ENCODE data around the gene MPV17L. TPM values are rescaled to one million over a fixed set of nuclear protein-coding genes. Genes with fewer than 3 reads are reported as not detected.

MPV17L gene
- total RNA-seq, 1 donor from 2014 or later = 7.0 TPM

DNA sequence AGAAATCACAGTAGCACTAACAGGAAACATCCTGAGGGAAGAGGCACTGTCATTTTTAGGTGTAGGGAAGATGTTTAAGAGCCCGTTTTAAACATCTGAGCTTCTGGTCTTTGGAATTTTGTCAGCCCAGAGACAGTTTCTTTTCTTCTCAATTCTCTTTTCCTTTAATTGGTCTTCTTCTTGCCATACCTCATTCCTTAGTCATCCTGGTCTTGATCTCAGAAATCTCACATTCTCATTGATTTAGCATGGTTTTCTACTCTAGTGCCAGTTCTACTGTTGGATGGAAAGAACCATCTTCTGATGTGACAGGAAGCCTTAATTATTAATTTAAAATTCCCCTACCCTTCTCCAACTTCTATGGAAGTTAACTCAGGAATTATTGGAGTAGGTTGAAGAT, 64.2 kb downstream of the MPV17L start:
- Histone ChIP-seq H3K27ac (replicated peaks) (no peak overlapping the region), H3K27me3 (ENCODE audit: low read depth) (no peaks in the 10 kb centered on the region), H3K9me3 (replicated peaks) (no peaks in the 10 kb centered on the region), H3K4me3 (no peak overlapping the region), H3K36me3 (no peaks in the 10 kb centered on the region), H3K4me1 (no peaks in the 10 kb centered on the region)
- no peak for TF ChIP-seq CTCF (IDR thresholded peaks at IDR 0.05; ENCODE audit: borderline replicate concordance)
- intact Hi-C loops (cut with micrococcal nuclease) = no loop called here
- no peak for DNase-seq

DNA sequence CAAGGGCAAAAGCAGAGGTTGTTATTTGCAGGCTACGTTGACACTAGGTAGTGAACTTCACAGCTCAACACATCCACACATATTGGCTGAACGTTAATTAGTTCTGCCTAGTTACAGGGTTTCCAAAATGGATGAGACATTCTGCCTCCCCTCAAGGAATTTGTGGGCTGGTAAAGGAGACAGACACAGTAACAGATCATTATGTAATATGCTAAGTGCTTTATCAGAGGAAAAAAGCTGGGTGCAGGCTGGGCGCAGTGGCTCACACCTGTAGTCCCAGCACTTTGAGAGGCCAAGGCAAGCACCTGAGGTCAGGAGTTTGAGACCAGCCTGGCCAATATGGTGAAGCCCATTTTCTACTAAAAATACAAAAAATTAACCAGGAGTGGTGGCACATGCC, 65.0 kb downstream of the MPV17L start:
- intact Hi-C loops (cut with micrococcal nuclease) = no loop called here
- Histone ChIP-seq H3K4me3 (no peak overlapping the region), H3K9me3 (replicated peaks) (no peaks in the 10 kb centered on the region), H3K4me1 (no peaks in the 10 kb centered on the region), H3K36me3 (no peaks in the 10 kb centered on the region), H3K27me3 (ENCODE audit: low read depth) (no peaks in the 10 kb centered on the region), H3K27ac (replicated peaks) (no peak overlapping the region)
- no peak for DNase-seq
- no peak for TF ChIP-seq CTCF (IDR thresholded peaks at IDR 0.05; ENCODE audit: borderline replicate concordance)

DNA sequence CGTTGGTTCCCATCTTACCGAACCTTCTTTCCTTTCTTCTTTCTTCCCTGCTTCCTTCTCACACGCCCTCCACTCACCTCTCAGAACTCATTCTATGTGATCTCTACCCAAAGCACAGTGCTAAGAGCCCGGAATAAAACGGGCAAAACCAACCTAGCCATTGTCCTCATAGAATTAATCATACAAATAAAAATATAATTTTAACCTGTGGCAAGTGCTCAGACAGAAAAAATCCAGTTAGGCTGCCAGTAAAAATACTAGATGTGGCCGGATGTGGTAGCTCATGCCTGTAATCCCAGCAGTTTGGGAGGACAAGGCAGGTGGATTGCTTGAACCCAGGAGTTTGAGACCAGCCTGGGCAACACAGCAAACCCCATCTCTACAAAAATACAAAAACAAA, 65.8 kb downstream of the MPV17L start:
- H3K9me3 ChIP-seq (replicated peaks) = peaks cover 1% of the 10 kb centered on the region
- H3K36me3 ChIP-seq = no peaks in the 10 kb centered on the region
- intact Hi-C loops (cut with micrococcal nuclease) = no loop called here
- no peak overlapping the region for H3K27ac ChIP-seq (replicated peaks)
- H3K4me1 ChIP-seq = no peaks in the 10 kb centered on the region
- H3K27me3 ChIP-seq (ENCODE audit: low read depth) = no peaks in the 10 kb centered on the region
- no peak for TF ChIP-seq CTCF (IDR thresholded peaks at IDR 0.05; ENCODE audit: borderline replicate concordance)
- H3K4me3 ChIP-seq = no peak overlapping the region
- no peak for DNase-seq

Other genes starting within 250 kb of the MPV17L start
- 5.7 TPM for gene NPIPA5, start 17.5 kb upstream of the MPV17L start, total RNA-seq
- 75.3 TPM for gene BMERB1, start 38.8 kb downstream of the MPV17L start, total RNA-seq
- gene MARF1, start 247.4 kb downstream of the MPV17L start, total RNA-seq = 46.0 TPM

Data from left ventricle myocardium inferior (tissue), 1 donor.